Measurements from ENCODE around the gene SP9.

SP9 gene

GRCh38 chr2:174333372-174334277 is 1.1 kb upstream of the SP9 start:
- DNase-seq (ENCODE audit: low spot score), result no peak

GRCh38 chr2:174334278-174334715 is 457 bp upstream of the SP9 start:
- no peak for DNase-seq (ENCODE audit: low spot score)

GRCh38 chr2:174335254-174335987 is 667 bp downstream of the SP9 start:
- no peak for DNase-seq (ENCODE audit: low spot score)

GRCh38 chr2:174335988-174336500 is 1.3 kb downstream of the SP9 start:
- DNase-seq (ENCODE audit: low spot score), result no peak

- peak; percentile 69 for DNase-seq (ENCODE audit: low spot score)
These were observed 2.0 kb downstream of the SP9 start for GRCh38 chr2:174336501-174337336.

GRCh38 chr2:174337337-174338146 is 2.8 kb downstream of the SP9 start:
- peak; percentile 14 for DNase-seq (ENCODE audit: low spot score)

- no peak for DNase-seq (ENCODE audit: low spot score)
These were observed 3.4 kb downstream of the SP9 start for GRCh38 chr2:174338147-174338605.

GRCh38 chr2:174338671-174339560 is 4.2 kb downstream of the SP9 start:
- DNase-seq (ENCODE audit: low spot score), result no peak

GRCh38 chr2:174339561-174340399 is 5.0 kb downstream of the SP9 start:
- DNase-seq (ENCODE audit: low spot score), result no peak

- DNase-seq (ENCODE audit: low spot score), result no peak
These were observed 5.9 kb downstream of the SP9 start for GRCh38 chr2:174340400-174341292.

- DNase-seq (ENCODE audit: low spot score), result peak; percentile 78
These were observed 6.7 kb downstream of the SP9 start for GRCh38 chr2:174341293-174341994.

GRCh38 chr2:174341995-174342685 is 7.4 kb downstream of the SP9 start:
- DNase-seq (ENCODE audit: low spot score), result no peak

GRCh38 chr2:174342686-174343342 is 8.1 kb downstream of the SP9 start:
- DNase-seq (ENCODE audit: low spot score), result no peak

GRCh38 chr2:174343343-174343622 is 8.5 kb downstream of the SP9 start:
- DNase-seq (ENCODE audit: low spot score), result no peak

GRCh38 chr2:174343623-174344455 is 9.1 kb downstream of the SP9 start:
- DNase-seq (ENCODE audit: low spot score), result no peak

Measured in LoVo (cell line).